ENCODE results near the gene NCR3LG1.

- TF ChIP-seq RAD21 (IDR thresholded peaks at IDR 0.05; ENCODE audit: low read length) = no peak
- TF ChIP-seq CTCF (IDR thresholded peaks at IDR 0.05) = no peak
- TF ChIP-seq PBX3 (IDR thresholded peaks at IDR 0.05) = no peak
- no peak for TF ChIP-seq USF2 (IDR thresholded peaks at IDR 0.05; ENCODE audit: borderline replicate concordance, low read depth, low read length)
- TF ChIP-seq POLR2AphosphoS5 (IDR thresholded peaks at IDR 0.05; ENCODE audit: low read depth, low read length) = no peak
- TF ChIP-seq MAX (IDR thresholded peaks at IDR 0.05; ENCODE audit: low read depth) = no peak
- TF ChIP-seq EZH2phosphoT487 (IDR thresholded peaks at IDR 0.05; ENCODE audit: borderline replicate concordance, low read depth) = no peak
- TF ChIP-seq SIN3A (IDR thresholded peaks at IDR 0.05; ENCODE audit: borderline replicate concordance, low read depth, low read length) = no peak
- no peak for TF ChIP-seq NRF1 (IDR thresholded peaks at IDR 0.05; ENCODE audit: low read depth, low read length)
Measured at GRCh38 chr11:17376493-17376892, 24.9 kb downstream of the NCR3LG1 start.
